ENCODE measurements around the gene MRGPRE.

Gene MRGPRE

DNA sequence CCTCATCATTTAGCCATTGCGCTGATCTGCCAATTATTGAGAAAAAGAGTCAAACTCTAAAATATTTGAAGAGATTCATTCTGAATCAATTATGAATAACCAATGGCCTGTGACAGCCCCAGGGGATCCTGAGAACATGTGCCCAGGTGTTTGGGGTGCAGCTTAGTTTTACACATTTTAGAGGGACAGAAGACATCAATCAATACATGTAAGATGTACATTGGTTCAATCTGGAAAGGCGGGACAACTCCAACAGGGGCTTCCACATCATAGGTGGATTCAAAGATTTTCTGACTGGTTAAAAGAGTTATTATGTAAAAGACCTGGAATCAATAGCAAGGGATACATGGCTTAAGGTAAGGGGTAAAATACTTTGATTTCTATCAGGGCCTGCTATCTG is 4.9 kb upstream of the MRGPRE start:
- H3K4me3 ChIP-seq (replicated peaks; ENCODE audit: low read depth, low read length) = no peak overlapping the region
- TF ChIP-seq, protein P1, sequence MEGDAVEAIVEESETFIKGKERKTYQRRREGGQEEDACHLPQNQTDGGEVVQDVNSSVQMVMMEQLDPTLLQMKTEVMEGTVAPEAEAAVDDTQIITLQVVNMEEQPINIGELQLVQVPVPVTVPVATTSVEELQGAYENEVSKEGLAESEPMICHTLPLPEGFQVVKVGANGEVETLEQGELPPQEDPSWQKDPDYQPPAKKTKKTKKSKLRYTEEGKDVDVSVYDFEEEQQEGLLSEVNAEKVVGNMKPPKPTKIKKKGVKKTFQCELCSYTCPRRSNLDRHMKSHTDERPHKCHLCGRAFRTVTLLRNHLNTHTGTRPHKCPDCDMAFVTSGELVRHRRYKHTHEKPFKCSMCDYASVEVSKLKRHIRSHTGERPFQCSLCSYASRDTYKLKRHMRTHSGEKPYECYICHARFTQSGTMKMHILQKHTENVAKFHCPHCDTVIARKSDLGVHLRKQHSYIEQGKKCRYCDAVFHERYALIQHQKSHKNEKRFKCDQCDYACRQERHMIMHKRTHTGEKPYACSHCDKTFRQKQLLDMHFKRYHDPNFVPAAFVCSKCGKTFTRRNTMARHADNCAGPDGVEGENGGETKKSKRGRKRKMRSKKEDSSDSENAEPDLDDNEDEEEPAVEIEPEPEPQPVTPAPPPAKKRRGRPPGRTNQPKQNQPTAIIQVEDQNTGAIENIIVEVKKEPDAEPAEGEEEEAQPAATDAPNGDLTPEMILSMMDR (IDR thresholded peaks at IDR 0.05; ENCODE audit: low read length, missing control alignments) = no peak
- DNase-seq (ENCODE audit: low read depth) = no peak

DNA sequence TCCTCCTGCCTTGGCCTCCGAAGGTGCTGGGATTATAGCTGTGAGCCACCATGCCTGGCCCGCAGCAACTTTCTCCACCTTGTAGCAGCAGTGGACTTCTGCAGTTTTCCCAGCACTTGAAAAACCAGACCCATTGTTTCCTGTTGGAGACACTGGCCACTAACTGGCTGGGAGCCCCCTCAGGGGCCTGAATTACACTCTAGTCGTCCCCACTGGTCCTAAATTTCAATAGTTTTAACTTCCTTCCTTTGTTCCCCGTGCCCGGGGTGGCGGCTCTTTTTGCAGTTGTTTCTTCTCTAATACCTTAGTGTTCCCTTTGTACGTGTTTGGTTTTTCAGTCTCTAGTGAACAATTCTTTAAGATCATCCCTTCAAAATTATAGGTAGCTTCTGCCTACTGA is 2.6 kb upstream of the MRGPRE start:
- H3K4me3 ChIP-seq (replicated peaks; ENCODE audit: low read depth, low read length) = no peak overlapping the region
- DNase-seq (ENCODE audit: low read depth) = no peak
- TF ChIP-seq, protein P1 (IDR thresholded peaks at IDR 0.05; ENCODE audit: low read length, missing control alignments) = no peak

DNA sequence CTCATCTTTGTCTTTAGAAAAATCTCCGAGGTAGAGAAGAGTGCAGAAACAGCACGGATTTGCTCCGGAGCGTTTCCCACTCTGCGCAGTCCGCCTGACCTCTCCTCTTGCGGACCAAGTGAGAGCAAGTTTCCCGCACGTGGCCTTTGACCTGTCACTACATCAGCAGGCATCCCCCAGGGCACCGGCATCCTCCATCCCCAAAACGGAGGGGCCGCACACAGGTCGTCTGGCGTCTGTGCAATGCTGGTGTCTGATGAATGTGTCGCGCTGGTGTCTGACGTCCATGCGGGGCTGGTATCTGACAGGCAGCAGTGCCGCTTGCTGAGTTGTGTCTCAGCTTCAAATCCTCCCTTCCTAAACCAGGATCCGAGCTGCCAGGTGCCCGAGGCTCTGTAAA is 739 bp upstream of the MRGPRE start:
- TF ChIP-seq, protein P1 (IDR thresholded peaks at IDR 0.05; ENCODE audit: low read length, missing control alignments) = no peak
- H3K4me3 ChIP-seq (replicated peaks; ENCODE audit: low read depth, low read length) = no peak overlapping the region
- no peak for DNase-seq (ENCODE audit: low read depth)

DNA sequence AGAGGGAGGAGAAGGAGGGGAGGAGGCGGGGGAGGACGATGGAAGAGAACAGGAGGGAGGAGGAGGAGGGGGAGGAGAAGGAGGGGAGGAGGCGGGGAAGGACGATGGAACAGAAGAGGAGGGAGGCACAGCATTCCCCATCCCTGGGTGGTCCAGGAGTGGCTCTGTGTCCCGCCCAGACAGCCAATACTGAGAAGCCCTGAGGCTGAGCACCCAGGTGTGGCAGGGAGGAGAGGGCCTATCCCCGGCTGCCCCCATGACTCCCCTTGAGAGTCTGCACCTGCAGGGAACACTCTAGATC is 717 bp downstream of the MRGPRE start:
- DNase-seq (ENCODE audit: low read depth) = no peak
- TF ChIP-seq, protein P1 (IDR thresholded peaks at IDR 0.05; ENCODE audit: low read length, missing control alignments) = no peak
- no peak overlapping the region for H3K4me3 ChIP-seq (replicated peaks; ENCODE audit: low read depth, low read length)

DNA sequence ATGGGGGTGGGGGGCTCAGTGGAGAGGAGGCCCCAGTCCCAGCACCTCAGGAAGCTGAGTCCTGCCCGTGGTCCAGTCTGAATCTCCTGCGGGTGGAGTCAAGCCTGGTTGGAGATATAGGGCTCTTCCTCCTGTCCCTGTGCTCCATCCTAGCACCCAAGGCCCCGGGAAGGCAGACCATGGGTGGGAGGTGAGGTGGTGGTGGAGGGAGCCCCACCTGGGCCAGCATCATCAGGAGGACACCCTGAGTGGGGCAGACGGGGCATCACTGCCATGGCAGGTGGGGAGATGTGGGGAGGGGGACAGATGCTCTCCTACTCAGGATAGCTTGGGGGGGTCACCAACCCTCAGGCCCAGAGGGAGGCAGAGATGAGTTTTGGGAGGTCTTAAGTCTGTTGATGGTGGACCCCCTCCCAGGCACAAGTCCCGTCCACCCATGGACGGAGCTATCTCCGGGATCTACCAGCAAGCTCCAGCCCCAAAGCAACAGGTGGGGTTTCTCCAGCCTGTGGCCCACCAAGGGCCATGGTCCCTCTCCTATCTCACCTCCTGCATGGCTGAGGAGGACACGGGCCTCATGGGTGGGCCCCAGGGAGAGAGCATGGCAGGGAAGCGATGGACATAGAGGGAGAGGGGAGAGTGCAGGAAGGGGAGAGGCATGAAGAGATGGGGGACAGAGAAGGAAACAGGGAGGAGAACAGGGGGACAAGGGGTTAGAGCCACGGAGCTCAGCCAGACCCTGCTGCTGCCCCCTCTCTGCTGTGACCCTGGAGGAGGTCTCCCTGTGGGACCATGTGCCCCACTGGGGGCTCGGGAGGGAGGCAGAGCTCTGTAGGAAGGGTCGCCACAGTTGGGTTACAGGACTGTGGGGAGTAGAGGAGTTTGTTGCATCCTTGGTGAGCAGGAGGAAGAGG is 1.3 kb downstream of the MRGPRE start:
- H3K4me3 ChIP-seq (replicated peaks; ENCODE audit: low read depth, low read length) = no peak overlapping the region
- DNase-seq (ENCODE audit: low read depth) = no peak
- TF ChIP-seq, protein P1 (IDR thresholded peaks at IDR 0.05; ENCODE audit: low read length, missing control alignments) = no peak

DNA sequence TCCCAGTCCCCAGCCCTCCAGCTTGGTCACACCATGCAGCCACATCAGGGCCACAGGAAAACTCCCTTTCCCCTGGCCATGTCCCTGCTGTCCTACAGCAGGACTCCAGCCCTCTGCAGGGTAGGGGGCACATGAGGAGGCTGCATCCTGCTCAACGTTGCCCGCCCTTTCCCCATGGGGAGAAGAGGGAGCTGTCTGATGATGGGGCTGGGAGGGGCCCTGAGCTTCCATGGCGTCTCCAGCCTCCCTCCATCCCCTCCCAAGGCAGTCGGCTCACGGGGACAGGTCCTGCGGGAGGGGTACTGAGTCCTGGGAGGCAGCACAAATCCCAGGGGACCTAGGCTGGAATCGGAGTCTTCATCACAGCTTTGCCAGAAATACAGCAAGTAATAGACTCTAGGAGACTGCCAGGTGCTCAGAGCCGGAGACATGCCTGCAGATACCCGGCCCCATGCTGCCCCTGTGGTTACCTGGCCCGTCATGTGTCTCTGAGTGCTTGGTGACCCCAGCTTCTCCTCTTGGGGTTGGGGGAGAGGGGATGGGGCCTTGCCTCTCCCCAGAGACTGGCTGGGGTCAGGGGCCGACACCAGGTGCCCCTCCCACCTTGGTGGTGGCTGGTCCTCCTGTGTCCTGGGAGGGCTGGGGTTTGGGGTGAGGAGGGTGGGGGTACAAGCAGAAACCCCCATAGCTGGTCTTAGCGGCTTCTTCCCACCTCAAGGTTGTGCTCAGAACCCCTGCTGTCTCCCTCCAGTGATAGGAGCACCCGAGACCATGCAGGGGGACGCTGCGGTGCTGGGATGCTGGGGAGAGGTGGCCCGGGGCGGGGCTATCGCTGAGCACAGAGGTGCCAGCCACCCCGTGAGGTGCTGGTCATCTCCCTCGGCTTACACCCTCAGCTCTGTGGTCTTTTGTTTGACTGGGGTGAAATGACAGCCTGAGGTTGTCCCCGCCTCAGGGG is 2.3 kb downstream of the MRGPRE start:
- TF ChIP-seq, protein P1 (IDR thresholded peaks at IDR 0.05; ENCODE audit: low read length, missing control alignments) = no peak
- no peak overlapping the region for H3K4me3 ChIP-seq (replicated peaks; ENCODE audit: low read depth, low read length)
- no peak for DNase-seq (ENCODE audit: low read depth)
